Measurements from ENCODE around the gene TCEAL7. TPM values are rescaled to one million over a fixed set of nuclear protein-coding genes. Genes with fewer than 3 reads are reported as not detected.

TCEAL7 gene
- total and polyA plus RNA-seq, 9 of the 15 experiments (the other 6 are each of a cell fraction or from before 2014, with no cell fraction given), result 0.07 to 0.34 (median 0.13) TPM; not detected in 4

GRCh38 chrX:103356130-103356798 lies 26.2 kb downstream of the TCEAL7 start, which contains the start of gene TCEAL9:
TSS of gene TCEAL9 (plus strand) at chrX:103356506. CDS start at chrX:103357685, 1,179 bp downstream.
- Histone ChIP-seq H3K27ac (ENCODE audit: extremely low read depth, low read depth, low read length) (peak within 1 kb of the TSS; percentile 77), H3K4me3 (peak within 1 kb of the TSS; percentile 60), H2AFZ (ENCODE audit: low read depth, low read length) (peak within 1 kb of the TSS; percentile 81), H3K4me1 (replicated peaks in 1 of 2; ENCODE audit: control insufficient read depth in 2 of 2, insufficient read depth in 2 of 2, low read length in 2 of 2) (peaks cover 0 to 6% of the 10 kb centered on the region in 2 experiments; a peak in 2 of 5 replicates), H3K4me2 (ENCODE audit: insufficient read depth, low read length) (peak within 1 kb of the TSS; percentile 82), H3K9me1 (ENCODE audit: control insufficient read depth, insufficient read depth, low read length) (no peaks in the 10 kb centered on the region), H3K27me3 (ENCODE audit: control insufficient read depth in 2 of 2, insufficient read depth in 2 of 2, low read length in 2 of 2) (no peaks in the 10 kb centered on the region), H4K20me1 (replicated peaks; ENCODE audit: control insufficient read depth, insufficient read depth, low read length) (no peaks in the 10 kb centered on the region), H3K36me3 (ENCODE audit: control insufficient read depth, insufficient read depth, low read length) (peaks cover 4% of the 10 kb centered on the region; the same call in 1 of the 3 replicates), H3K9me3 (replicated peaks; ENCODE audit: control insufficient read depth, insufficient read depth, low read depth, low read length) (no peaks in the 10 kb centered on the region), H3K9ac (ENCODE audit: insufficient read depth in 1 of 2, low read depth in 2 of 2, low read length in 2 of 2) (peak within 1 kb of the TSS; percentile 80 to 91), H3K79me2 (ENCODE audit: control insufficient read depth, insufficient read depth, low read length) (peaks cover 18% of the 10 kb centered on the region)
- ATAC-seq (peak; percentile 85), FAIRE-seq (no peak), DNase-seq (ENCODE audit: extremely low read depth in 1 of 4, low spot score in 3 of 4) (peak; percentile 11 to 69 (median 25))
- WGBS (ENCODE audit: insufficient coverage, low coverage, missing lambda C conversion rate), result 0% methylated on average over 11 of the region's 18 CpGs
- ChIA-PET POLR2A (interaction anchor here (0.6 to 2.0 kb wide), 4 partner anchors 9 to 55 kb away, joined by 3 to 6 read pairs (median 3); no protein-coding TSS in a partner anchor), CTCF (ENCODE audit: low intra/inter-chr PET ratio) (no interaction called here)
- in situ Hi-C loops (cut with MboI), result no loop called here
- intact Hi-C loops (cut with micrococcal nuclease), result no loop called here
- no TSS peak for BruUV-seq (replicated peaks)
- TF ChIP-seq HMGXB4 (CRISPR knock-in tag; IDR thresholded peaks at IDR 0.05) (no peak), CHD1 (IDR thresholded peaks at IDR 0.05; ENCODE audit: low read length) (no peak), BRD9 (IDR thresholded peaks at IDR 0.05; ENCODE audit: low read depth, partially characterized antibody) (no peak), MEF2D (tag; conservative IDR thresholded peaks at IDR 0.05; ENCODE audit: low read depth) (no peak), CBX2 (IDR thresholded peaks at IDR 0.05; ENCODE audit: insufficient read depth, low read length, poor library complexity, severe bottlenecking) (no peak), TFE3 (CRISPR knock-in tag; IDR thresholded peaks at IDR 0.05) (no peak), ZBTB40 (IDR thresholded peaks at IDR 0.05) (no peak), ZBTB40 (CRISPR knock-in tag; IDR thresholded peaks at IDR 0.05) (no peak), ZNF436 (CRISPR knock-in tag; IDR thresholded peaks at IDR 0.05) (no peak)

Measured in K562 (cell line).